Stomach (tissue), 4 donors: ENCODE measurements around the gene ERVFRD-1.

Experiments used
- CTCF ChIP-seq, 7 experiments: fragments of 450-650 bp in 4 of 7; fragments of 200-600 bp in 3 of 7; sonication (generic) in 3 of 7; IDR thresholded peaks; one replicate each; pipeline ENCODE4 v1.5.1; 2016 to 2019; ENCODE audit warnings: antibody characterized with exemption in 7 of 7, control low read depth in 2 of 7, mild to moderate bottlenecking in 1 of 7
- POLR2A ChIP-seq, 4 donors: fragments of 450-650 bp; IDR thresholded peaks; one replicate each; pipeline ENCODE4 v1.6.1; 2016; ENCODE audit warnings: antibody characterized with exemption in 4 of 4, control low read depth in 2 of 4, mild to moderate bottlenecking in 1 of 4, moderate library complexity in 1 of 4

GRCh38 chr6:11054722-11055121 is 56.8 kb downstream of the ERVFRD-1 start:
- TF ChIP-seq CTCF (IDR thresholded peaks at IDR 0.05) (no peak), POLR2A (IDR thresholded peaks at IDR 0.05) (no peak)
